SU-DHL-6 (cell line): ENCODE results near the gene OR2F2.

Source experiments
- CTCF ChIP-seq: fragments of 200-600 bp; sonication (generic); IDR thresholded peaks from one replicate; pipeline ENCODE4 v1.5.1; 2017; ENCODE audit warnings: antibody characterized with exemption, mild to moderate bottlenecking, low read length, moderate library complexity; ENCODE audit not compliant: insufficient read depth, poor library complexity, severe bottlenecking
- EZH2phosphoT487 ChIP-seq: fragments of 200-600 bp; sonication (generic), shearing (Covaris generic); conservative IDR thresholded peaks from 2 replicates; pipeline ENCODE4 v1.6.1; 2018; ENCODE audit warnings: mild to moderate bottlenecking, antibody characterized with exemption, low read length, moderate library complexity, mixed read lengths

- TF ChIP-seq CTCF (no peak), EZH2phosphoT487 (no peak)
Measured at GRCh38 chr7:143934526-143935325, at the start of gene OR2F2.
